HG02981 (cell line): ENCODE results near the gene MANSC4.
"Not testable (repeated sequence)": the region's sequence is repeated elsewhere in the genome, so short reads cannot be mapped to it uniquely, and the experiment has no call there.

Source experiments
- ATAC-seq: cut with Tn5 transposase; IDR thresholded peaks from one replicate; pipeline ENCODE4 v1.9.1; 2021; ENCODE audit warnings: mild to moderate bottlenecking, moderate library complexity; ENCODE audit not compliant: unreplicated experiment

MANSC4 gene

DNA sequence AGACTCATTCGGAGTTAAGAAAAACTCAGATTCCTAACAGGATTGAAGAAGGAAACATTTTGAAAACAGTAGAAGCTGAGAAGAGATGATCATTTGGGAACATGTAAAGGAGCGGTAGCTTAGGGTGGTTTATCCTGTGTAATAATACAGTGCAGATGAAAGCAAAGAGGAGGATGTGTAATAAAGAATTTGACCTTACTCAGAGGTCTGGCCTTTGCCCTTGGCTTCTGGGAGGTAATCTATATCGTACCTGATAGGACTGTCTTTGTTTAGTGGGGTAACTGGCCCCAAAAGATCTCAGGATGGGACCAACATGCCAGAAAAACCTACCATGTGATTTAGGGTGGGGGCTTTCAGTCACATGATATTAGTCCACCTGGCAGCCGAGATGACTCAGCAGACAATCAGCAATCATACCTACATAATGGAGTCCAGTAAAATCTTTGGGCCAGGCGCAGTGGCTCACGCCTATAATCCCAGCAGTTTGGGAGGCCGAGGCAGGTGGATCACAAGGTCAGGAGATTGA is 23.3 kb downstream of the MANSC4 start:
- ATAC-seq, result no peak

DNA sequence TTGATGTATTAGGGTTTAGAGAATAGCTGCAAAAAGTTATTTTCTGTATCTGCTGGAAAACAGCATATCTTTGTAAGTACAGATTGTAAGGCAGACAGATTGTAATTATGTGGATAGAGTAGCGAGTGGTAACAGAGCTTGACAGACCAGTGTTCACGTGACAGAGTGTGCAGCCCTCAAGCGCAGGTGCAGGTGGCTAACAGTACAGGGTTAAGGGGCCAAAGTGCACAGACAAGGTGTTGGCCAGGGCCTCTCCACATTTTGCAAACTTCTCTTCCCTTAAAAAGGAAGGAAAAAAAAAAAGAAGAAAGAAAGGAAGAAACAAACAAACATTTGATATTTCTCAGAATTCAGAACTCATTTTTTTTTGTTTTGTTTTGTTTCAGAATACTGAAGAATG is 25.2 kb downstream of the MANSC4 start:
- no peak for ATAC-seq

DNA sequence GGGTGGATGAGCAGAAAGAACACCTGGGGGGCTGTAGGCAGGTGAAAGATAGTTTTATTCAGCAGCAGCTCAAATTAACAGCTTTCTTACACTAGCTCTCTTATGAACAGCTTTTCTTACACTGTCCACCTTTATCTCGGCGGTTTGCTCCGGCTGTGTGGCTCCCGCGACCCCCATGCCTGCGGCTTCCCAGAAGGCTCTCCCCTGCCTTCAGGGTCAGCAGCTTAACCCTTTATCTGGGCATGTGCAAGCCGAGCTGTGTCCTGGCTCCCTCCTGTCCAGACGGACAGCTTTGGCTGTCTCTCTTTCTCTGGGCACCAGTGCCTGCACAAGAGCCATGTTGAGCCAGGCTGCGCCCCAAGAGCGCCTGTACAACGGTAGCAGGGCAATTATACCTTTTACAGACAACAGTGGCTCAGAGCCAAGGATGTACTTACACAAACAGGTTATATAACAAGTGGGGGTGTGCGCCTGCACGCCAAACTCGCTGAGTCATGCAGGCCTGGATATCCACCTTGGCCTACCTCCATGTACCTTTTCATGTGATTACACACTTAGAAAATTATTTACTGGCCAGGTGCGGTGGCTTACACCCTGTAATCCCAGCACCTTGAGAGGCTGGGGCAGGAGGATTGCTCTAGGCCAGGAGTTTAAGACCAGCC is 28.5 kb downstream of the MANSC4 start:
- ATAC-seq, result no peak

DNA sequence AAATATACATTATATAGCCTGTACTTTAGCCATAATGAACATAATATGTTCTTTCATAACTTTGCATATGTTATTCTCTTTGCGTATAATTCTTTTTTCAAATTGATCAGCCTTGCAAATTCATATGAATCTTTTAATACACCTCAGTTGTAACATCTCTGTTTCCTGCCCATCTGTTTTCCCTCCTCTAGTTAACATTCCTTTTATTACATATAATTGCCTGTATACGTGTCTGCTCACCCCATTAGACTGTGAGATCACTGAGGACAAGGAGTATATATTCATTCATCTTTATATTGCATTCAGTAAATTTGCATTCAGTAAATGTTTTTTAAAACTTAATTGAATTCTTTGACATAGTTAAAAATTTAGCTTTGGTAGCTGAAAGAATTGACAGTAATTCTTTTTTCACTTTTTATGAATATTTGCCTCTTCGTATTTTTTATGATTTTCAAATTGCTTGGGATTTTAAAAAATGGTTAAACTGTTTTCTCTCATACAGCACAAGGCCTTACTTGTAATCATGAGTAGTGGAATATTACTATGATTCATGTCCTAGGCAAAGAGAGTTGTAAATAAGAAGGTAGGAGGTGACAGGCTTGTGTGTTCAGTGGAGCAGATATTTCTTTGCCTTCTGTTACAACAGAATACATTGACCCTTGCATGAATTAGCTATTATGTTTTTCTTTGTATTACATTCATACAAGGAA is 32.8 kb downstream of the MANSC4 start:
- no peak for ATAC-seq

DNA sequence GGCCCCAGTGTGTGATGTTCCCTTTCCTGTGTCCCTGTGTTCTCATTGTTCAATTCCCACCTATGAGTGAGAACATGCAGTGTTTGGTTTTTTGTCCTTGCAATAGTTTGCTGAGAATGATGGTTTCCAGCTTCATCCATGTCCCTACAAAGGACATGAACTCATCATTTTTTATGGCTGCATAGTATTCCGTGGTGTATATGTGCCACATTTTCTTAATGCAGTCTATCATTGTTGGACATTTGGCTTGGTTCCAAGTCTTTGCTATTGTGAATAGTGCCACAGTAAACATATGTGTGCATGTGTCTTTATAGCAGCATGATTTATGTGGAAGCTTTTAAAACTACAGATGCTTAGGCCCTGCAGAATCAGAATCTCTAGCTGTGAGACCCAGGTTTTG is 34.3 kb downstream of the MANSC4 start:
- not testable (repeated sequence) for ATAC-seq

DNA sequence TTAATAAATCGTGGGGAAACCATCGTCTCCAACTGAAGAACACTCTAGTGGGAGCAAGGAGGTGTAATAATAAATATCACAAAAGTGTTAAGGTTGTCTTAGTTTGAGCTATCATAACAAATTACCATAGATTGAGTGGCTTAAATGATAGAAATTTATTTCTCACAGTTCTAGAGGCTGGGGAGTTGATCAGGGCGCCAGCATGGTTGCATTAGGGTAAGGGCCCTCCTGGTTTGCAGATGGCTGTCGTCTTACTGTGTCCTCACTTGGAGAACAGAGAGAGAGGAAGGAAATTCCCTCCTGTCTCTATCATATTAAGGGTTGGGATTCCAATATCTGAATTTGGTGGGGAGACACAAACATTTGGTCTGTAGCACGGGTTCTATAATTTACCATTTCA is 36.4 kb downstream of the MANSC4 start:
- ATAC-seq, result no peak

DNA sequence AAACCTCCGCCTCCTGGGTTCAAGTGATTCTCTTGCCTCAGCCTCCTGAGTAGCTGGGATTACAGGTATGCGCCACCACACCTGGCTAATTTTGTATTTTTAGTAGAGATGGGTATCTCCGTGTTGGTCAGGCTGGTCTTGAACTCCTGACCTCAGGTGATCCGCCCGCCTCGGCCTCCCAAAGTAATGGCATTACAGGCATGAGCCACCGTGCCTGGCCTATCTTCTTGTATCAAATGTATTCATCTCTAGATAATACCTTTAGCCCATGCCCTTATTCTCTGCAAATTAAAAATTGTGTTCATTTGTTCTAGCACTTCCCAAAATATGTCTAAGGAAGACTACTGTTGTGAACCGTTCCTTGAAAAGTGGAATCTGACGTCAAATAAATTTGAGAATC is 45.7 kb downstream of the MANSC4 start:
- not testable (repeated sequence) for ATAC-seq

DNA sequence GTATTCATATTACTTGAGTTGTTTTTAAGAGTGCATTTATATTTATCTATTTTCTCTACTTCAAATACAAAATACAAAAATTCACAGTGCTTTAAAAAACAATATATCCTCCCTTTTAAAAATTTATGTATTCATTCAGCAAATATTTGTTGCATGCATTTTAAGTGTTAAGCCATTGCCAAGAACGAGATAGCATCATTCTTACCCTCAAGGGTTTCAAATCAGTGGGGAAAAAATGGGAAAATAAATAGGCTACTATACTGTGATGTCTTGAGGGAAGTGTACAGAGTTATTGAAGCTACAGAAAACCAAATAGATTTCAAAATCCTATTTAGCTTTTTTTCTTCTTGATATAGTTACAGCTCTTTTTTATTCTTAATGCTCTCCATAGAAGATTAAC is 46.2 kb downstream of the MANSC4 start:
- no peak for ATAC-seq

DNA sequence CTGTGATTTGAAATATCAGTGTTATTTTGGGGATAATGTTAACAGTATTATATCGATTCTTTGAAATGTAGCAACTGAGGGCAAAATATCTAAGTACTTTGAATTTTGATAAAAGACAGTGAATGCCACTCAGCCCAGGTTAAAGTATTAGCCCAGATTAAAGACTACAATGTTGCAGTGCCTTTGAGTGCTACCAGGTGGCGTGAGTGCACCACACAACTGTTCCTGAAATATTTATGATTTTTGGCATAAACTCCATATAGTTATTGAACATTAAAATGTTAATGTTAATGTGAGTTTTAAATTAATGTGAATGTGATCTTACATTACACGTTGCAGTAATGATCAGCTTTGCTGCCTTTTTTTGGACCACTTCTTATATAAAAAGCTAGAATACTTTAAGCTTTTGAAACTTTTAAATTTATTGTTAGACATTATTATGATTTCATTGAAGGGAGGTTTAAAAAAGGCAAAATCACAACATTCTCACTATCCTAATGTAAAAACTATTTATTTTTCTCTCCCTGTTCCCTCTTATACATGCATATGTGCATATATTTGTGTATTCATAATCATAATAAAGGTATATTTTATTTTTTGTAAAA is 46.9 kb downstream of the MANSC4 start:
- ATAC-seq, result peak; percentile 86

DNA sequence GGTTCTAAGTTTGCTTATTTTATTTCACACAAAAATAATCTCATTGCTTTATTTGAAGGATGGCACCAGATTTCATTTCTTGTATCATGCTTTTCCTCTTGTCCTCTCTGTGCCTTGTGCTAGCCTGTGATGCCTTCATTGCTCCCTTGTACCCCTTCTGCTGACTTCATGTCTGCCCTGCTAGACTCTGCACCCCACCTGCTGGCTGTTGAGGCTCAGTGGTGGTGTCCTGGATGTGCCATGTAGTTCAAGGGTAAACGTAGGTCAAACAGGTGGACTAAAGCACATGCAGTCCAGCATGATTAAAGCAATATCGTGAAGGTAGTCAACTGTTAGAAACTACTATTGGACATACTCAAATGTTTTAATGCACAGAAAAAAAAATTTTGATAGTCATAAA is 47.8 kb downstream of the MANSC4 start:
- no peak for ATAC-seq

DNA sequence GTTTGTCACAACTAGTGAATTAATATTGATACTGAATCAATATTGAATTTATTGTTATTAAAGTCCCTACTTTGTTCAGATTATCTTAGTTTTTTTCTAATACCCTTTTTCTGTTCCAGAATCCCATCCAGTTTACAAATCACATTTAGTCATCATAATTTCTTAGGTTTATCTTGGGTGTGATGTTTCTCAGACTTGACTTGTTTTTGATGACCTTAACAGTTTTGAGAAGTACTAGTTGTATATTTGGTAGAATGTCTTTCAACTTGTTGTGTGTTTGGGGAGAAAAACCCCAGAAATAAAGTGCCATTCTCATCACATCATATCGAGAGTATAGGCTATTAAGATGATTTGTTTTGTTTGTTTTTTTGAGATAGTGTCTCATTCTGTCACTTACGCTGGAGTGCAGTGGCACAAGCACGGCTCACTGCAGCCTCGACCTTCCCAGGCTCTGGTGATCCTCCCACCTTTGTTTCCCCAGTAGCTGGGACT is 49.9 kb downstream of the MANSC4 start:
- no peak for ATAC-seq

DNA sequence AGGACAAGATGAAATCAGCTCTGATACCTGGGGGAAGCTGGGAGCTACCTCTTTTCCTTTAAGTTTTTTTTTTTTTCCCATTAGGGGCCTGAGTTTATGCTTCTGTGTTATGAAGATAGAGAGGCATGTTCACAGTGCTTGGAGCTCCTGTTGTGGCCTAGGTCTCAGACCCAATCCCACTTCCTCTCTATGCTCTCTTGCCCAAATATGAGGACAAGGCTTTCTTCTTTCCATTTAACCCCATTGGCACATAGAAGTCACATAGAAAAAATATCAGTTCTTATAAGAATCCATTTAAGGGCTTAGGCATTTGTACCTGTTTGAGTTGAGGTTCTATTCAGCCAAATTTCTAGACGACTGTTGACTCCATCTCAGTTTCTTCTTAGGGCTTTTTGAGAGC is 56.8 kb downstream of the MANSC4 start:
- no peak for ATAC-seq
